Measurements from ENCODE around the gene MAP3K7. TPM values are rescaled to one million over a fixed set of nuclear protein-coding genes. Genes with fewer than 3 reads are reported as not detected.

MAP3K7 gene
- total RNA-seq, 1 experiment from 2014 or later = 32.6 TPM

- peak; percentile 5 for DNase-seq (ENCODE audit: unreplicated experiment)
- POLR2A ChIA-PET = no interaction called here
- CTCF ChIA-PET = interaction anchor here (0.6 kb wide), 1 partner anchor 495 kb away, joined by 5 read pairs; no protein-coding TSS in a partner anchor
- no peak overlapping the region for H3K27ac Mint-ChIP-seq (ENCODE audit: low read depth, unreplicated experiment)
- TF ChIP-seq CTCF (IDR thresholded peaks at IDR 0.05; ENCODE audit: unreplicated experiment) = no peak
- peaks cover 31% of the 10 kb centered on the region for H3K36me3 Mint-ChIP-seq (ENCODE audit: insufficient read depth, unreplicated experiment)
- H3K27me3 Mint-ChIP-seq (ENCODE audit: insufficient read depth, unreplicated experiment) = no peaks in the 10 kb centered on the region
- intact Hi-C loops (cut with micrococcal nuclease) = no loop called here
- no peak overlapping the region for H3K4me3 Mint-ChIP-seq (ENCODE audit: unreplicated experiment)
- BruUV-seq (replicated peaks) = no TSS peak
- H3K9me3 Mint-ChIP-seq (ENCODE audit: unreplicated experiment) = no peaks in the 10 kb centered on the region
- H3K4me1 Mint-ChIP-seq (ENCODE audit: insufficient read depth, unreplicated experiment) = no peaks in the 10 kb centered on the region
Measured at GRCh38 chr6:90537027-90537426, 49.8 kb downstream of the MAP3K7 start.

GRCh38 chr6:90536520-90536919 is 50.4 kb downstream of the MAP3K7 start:
- TF ChIP-seq CTCF (IDR thresholded peaks at IDR 0.05; ENCODE audit: unreplicated experiment) = no peak
- no peak overlapping the region for H3K27ac Mint-ChIP-seq (ENCODE audit: low read depth, unreplicated experiment)
- H3K36me3 Mint-ChIP-seq (ENCODE audit: insufficient read depth, unreplicated experiment) = peaks cover 31% of the 10 kb centered on the region
- no peaks in the 10 kb centered on the region for H3K9me3 Mint-ChIP-seq (ENCODE audit: unreplicated experiment)
- no TSS peak for BruUV-seq (replicated peaks)
- intact Hi-C loops (cut with micrococcal nuclease) = no loop called here
- POLR2A ChIA-PET = no interaction called here
- no peak for DNase-seq (ENCODE audit: unreplicated experiment)
- no peaks in the 10 kb centered on the region for H3K27me3 Mint-ChIP-seq (ENCODE audit: insufficient read depth, unreplicated experiment)
- H3K4me3 Mint-ChIP-seq (ENCODE audit: unreplicated experiment) = no peak overlapping the region
- H3K4me1 Mint-ChIP-seq (ENCODE audit: insufficient read depth, unreplicated experiment) = no peaks in the 10 kb centered on the region
- CTCF ChIA-PET = interaction anchor here (0.6 kb wide), 1 partner anchor 494 kb away, joined by 5 read pairs; no protein-coding TSS in a partner anchor

- intact Hi-C loops (cut with micrococcal nuclease) = no loop called here
- no peak for TF ChIP-seq CTCF (IDR thresholded peaks at IDR 0.05; ENCODE audit: unreplicated experiment)
- Mint-ChIP-seq H3K4me3 (ENCODE audit: unreplicated experiment) (no peak overlapping the region), H3K4me1 (ENCODE audit: insufficient read depth, unreplicated experiment) (no peaks in the 10 kb centered on the region), H3K36me3 (ENCODE audit: insufficient read depth, unreplicated experiment) (peaks cover 35% of the 10 kb centered on the region), H3K9me3 (ENCODE audit: unreplicated experiment) (no peaks in the 10 kb centered on the region), H3K27me3 (ENCODE audit: insufficient read depth, unreplicated experiment) (no peaks in the 10 kb centered on the region), H3K27ac (ENCODE audit: low read depth, unreplicated experiment) (peak overlapping the region; percentile 35)
- CTCF ChIA-PET = interaction anchor here (0.6 to 0.7 kb wide), 2 partner anchors 38 to 99 kb away, joined by 3 read pairs; no protein-coding TSS in a partner anchor
- no TSS peak for BruUV-seq (replicated peaks)
- no peak for DNase-seq (ENCODE audit: unreplicated experiment)
- POLR2A ChIA-PET = interaction anchor here (0.6 to 1.4 kb wide), 2 partner anchors 18 to 585 kb away, joined by 3 to 6 read pairs; no protein-coding TSS in a partner anchor
Measured at GRCh38 chr6:90534337-90535025, 52.4 kb downstream of the MAP3K7 start.

GRCh38 chr6:90533615-90534336 is 53.1 kb downstream of the MAP3K7 start:
- no peaks in the 10 kb centered on the region for H3K9me3 Mint-ChIP-seq (ENCODE audit: unreplicated experiment)
- H3K27ac Mint-ChIP-seq (ENCODE audit: low read depth, unreplicated experiment) = peak overlapping the region; percentile 79
- H3K4me1 Mint-ChIP-seq (ENCODE audit: insufficient read depth, unreplicated experiment) = no peaks in the 10 kb centered on the region
- intact Hi-C loops (cut with micrococcal nuclease) = no loop called here
- TF ChIP-seq CTCF (IDR thresholded peaks at IDR 0.05; ENCODE audit: unreplicated experiment) = no peak
- no peak overlapping the region for H3K4me3 Mint-ChIP-seq (ENCODE audit: unreplicated experiment)
- ChIA-PET POLR2A (interaction anchor here (0.6 to 1.4 kb wide), 2 partner anchors 18 to 584 kb away, joined by 3 to 6 read pairs; no protein-coding TSS in a partner anchor), CTCF (interaction anchor here (0.6 to 0.7 kb wide), 3 partner anchors 9 to 98 kb away, joined by 3 read pairs; no protein-coding TSS in a partner anchor)
- H3K27me3 Mint-ChIP-seq (ENCODE audit: insufficient read depth, unreplicated experiment) = no peaks in the 10 kb centered on the region
- BruUV-seq (replicated peaks) = no TSS peak
- H3K36me3 Mint-ChIP-seq (ENCODE audit: insufficient read depth, unreplicated experiment) = peaks cover 41% of the 10 kb centered on the region
- no peak for DNase-seq (ENCODE audit: unreplicated experiment)

Data from MCF 10A (cell line).